NCI-H2227 (cell line): ENCODE results near the gene PAPSS2.
"Not testable (repeated sequence)": the region's sequence is repeated elsewhere in the genome, so short reads cannot be mapped to it uniquely, and the experiment has no call there.

Experiments used
- DNase-seq: peaks from one replicate; lab custom pipeline; 2025; ENCODE audit not compliant: unreplicated experiment; lab: John Stamatoyannopoulos, UW

The PAPSS2 gene

GRCh38 chr10:87642486-87642885 is 17.2 kb upstream of the PAPSS2 start:
- DNase-seq: no peak

- no peak for DNase-seq
These were observed 16.7 kb upstream of the PAPSS2 start for GRCh38 chr10:87642988-87643387.

GRCh38 chr10:87643920-87644319 is 15.8 kb upstream of the PAPSS2 start:
- no peak for DNase-seq

- not testable (repeated sequence) for DNase-seq
These were observed 15.2 kb upstream of the PAPSS2 start for GRCh38 chr10:87644500-87644899.

- DNase-seq: no peak
These were observed 13.3 kb upstream of the PAPSS2 start for GRCh38 chr10:87646192-87646909.

- no peak for DNase-seq
These were observed 12.7 kb upstream of the PAPSS2 start for GRCh38 chr10:87646935-87647334.

- no peak for DNase-seq
These were observed 8.7 kb upstream of the PAPSS2 start for GRCh38 chr10:87650838-87651589.

- no peak for DNase-seq
These were observed 7.9 kb upstream of the PAPSS2 start for GRCh38 chr10:87651801-87652200.

- no peak for DNase-seq
These were observed 7.4 kb upstream of the PAPSS2 start for GRCh38 chr10:87652261-87652660.

GRCh38 chr10:87654212-87654611 is 5.5 kb upstream of the PAPSS2 start:
- no peak for DNase-seq

- peak; percentile 40 for DNase-seq
These were observed 3.1 kb upstream of the PAPSS2 start for GRCh38 chr10:87656431-87657072.

GRCh38 chr10:87657371-87657770 is 2.3 kb upstream of the PAPSS2 start:
- DNase-seq: no peak

GRCh38 chr10:87658321-87658795 is 1.3 kb upstream of the PAPSS2 start:
- DNase-seq: peak; percentile 80

- no peak for DNase-seq
These were observed 671 bp upstream of the PAPSS2 start for GRCh38 chr10:87658858-87659555.

GRCh38 chr10:87660484-87661133 is 931 bp downstream of the PAPSS2 start:
- DNase-seq: peak; percentile 16

- no peak for DNase-seq
These were observed 2.4 kb downstream of the PAPSS2 start for GRCh38 chr10:87661861-87662785.

GRCh38 chr10:87664276-87664701 is 4.6 kb downstream of the PAPSS2 start:
- DNase-seq: no peak

- no peak for DNase-seq
These were observed 7.8 kb downstream of the PAPSS2 start for GRCh38 chr10:87667493-87667892.

- no peak for DNase-seq
These were observed 8.8 kb downstream of the PAPSS2 start for GRCh38 chr10:87668324-87669074.
